Endothelial cell of umbilical vein (primary cell): Measurements from ENCODE around the gene PSMD9. TPM values are rescaled to one million over a fixed set of nuclear protein-coding genes. Genes with fewer than 3 reads are reported as not detected.

Experiments
- BruUV-seq: library from RNA; stranded (reverse); fragments of 400-500 nt; replicated peaks from 2 replicates; lab custom pipeline; 2021; lab: Mats Ljungman, UMichigan
- CTCF ChIA-PET: fragments of 300-600, 350-600 bp; sonication (Branson Sonifier 250); formaldehyde crosslinking; loops from one replicate; lab custom pipeline; 2021; ENCODE audit warnings: antibody characterized with exemption, inconsistent platforms; lab: Charles Lee
- POLR2A ChIA-PET: fragments of 300-600, 350-600 bp; sonication (Branson Sonifier 250); formaldehyde crosslinking; loops from one replicate; lab custom pipeline; 2021; ENCODE audit warnings: antibody characterized with exemption, inconsistent platforms; lab: Charles Lee
- DNase-seq: peaks from one replicate; pipeline ENCODE4 v3.0.0-alpha.2; 2011; ENCODE audit warnings: low read depth, low spot score
- FAIRE-seq: peaks from 2 replicates; lab custom pipeline; 2011; peaks lifted over from hg19 to GRCh38; lab: Jason Lieb, UNC
- H2AFZ ChIP-seq: 2 replicates; pipeline ENCODE4 v1.6.0; 2012; ENCODE audit warnings: low read depth, low read length, control low read depth, inconsistent platforms
- H3K27ac ChIP-seq: 2 replicates; pipeline ENCODE4 v1.5.1; 2011; ENCODE audit warnings: low read depth, mild to moderate bottlenecking, control low read depth, low read length, moderate library complexity; ENCODE audit not compliant: insufficient read depth
- H3K27me3 ChIP-seq, 2 experiments: 2 replicates each; pipeline versions ENCODE4 v1.6.0 to v1.6.1; 2011; ENCODE audit warnings: low read length in 2 of 2, mixed read lengths in 1 of 2; ENCODE audit not compliant: control insufficient read depth in 2 of 2, insufficient read depth in 2 of 2
- H3K36me3 ChIP-seq, 2 experiments: 2 replicates in 1 of 2; 3 replicates in 1 of 2; pipeline ENCODE4 v1.5.1; 2011; ENCODE audit warnings: low read length in 2 of 2, mild to moderate bottlenecking in 1 of 2, moderate library complexity in 1 of 2; ENCODE audit not compliant: control insufficient read depth in 2 of 2, insufficient read depth in 2 of 2; ENCODE audit errors: extremely low read depth in 1 of 2
- H3K4me1 ChIP-seq: 3 replicates; pipeline ENCODE4 v1.5.1; 2011; ENCODE audit warnings: mild to moderate bottlenecking, low read length; ENCODE audit not compliant: control insufficient read depth, insufficient read depth; ENCODE audit errors: extremely low read depth
- H3K4me2 ChIP-seq: 2 replicates; pipeline ENCODE4 v1.6.1; 2011; ENCODE audit warnings: low read length, control low read depth, mixed read lengths; ENCODE audit not compliant: insufficient read depth
- H3K4me3 ChIP-seq, 3 experiments: fragments of 200-600 bp in 1 of 3; sonication (generic), shearing (Covaris generic) in 1 of 3; replicated peaks in 1 of 3; 2 replicates each; pipeline ENCODE4 v1.5.1; 2011 to 2016; ENCODE audit warnings: control low read depth in 3 of 3, low read length in 3 of 3, mild to moderate bottlenecking in 2 of 3, inconsistent platforms in 1 of 3, low read depth in 1 of 3, moderate library complexity in 1 of 3; ENCODE audit not compliant: insufficient read depth in 1 of 3
- H3K79me2 ChIP-seq: 2 replicates; pipeline ENCODE4 v1.6.0; 2012; ENCODE audit warnings: low read length, inconsistent platforms; ENCODE audit not compliant: control insufficient read depth, insufficient read depth
- H3K9ac ChIP-seq: replicated peaks from 2 replicates; pipeline ENCODE3; 2011; ENCODE audit warnings: low read length, control low read depth; ENCODE audit not compliant: insufficient read depth; ENCODE audit errors: extremely low read depth
- H3K9me1 ChIP-seq: replicated peaks from 3 replicates; pipeline ENCODE4 v1.6.0; 2011; ENCODE audit warnings: mild to moderate bottlenecking, low read length; ENCODE audit not compliant: control insufficient read depth, insufficient read depth; ENCODE audit errors: extremely low read depth
- H3K9me3 ChIP-seq: replicated peaks from 2 replicates; pipeline ENCODE4 v1.5.1; 2012; ENCODE audit warnings: low read length, inconsistent platforms; ENCODE audit not compliant: control insufficient read depth, insufficient read depth
- H4K20me1 ChIP-seq: replicated peaks from 2 replicates; pipeline ENCODE3; 2011; ENCODE audit warnings: mild to moderate bottlenecking, low read length; ENCODE audit not compliant: control insufficient read depth, insufficient read depth; ENCODE audit errors: extremely low read depth
- CTCF ChIP-seq, 2 donors: IDR thresholded peaks; 1 replicate in 1 of 2; 2 replicates in 1 of 2; pipeline ENCODE4 v1.5.1; 2011; ENCODE audit warnings: low read length in 2 of 2, mild to moderate bottlenecking in 2 of 2, moderate library complexity in 2 of 2, control low read depth in 1 of 2, inconsistent platforms in 1 of 2, low read depth in 1 of 2; ENCODE audit not compliant: insufficient read depth in 1 of 2; ENCODE audit errors: extremely low read depth in 1 of 2
- EZH2 ChIP-seq: IDR thresholded peaks from 2 replicates; pipeline ENCODE4 v1.6.1; 2012; ENCODE audit warnings: borderline replicate concordance, low read depth, mild to moderate bottlenecking, moderate library complexity, low read length, inconsistent platforms; ENCODE audit not compliant: severe bottlenecking
- FOS ChIP-seq: IDR thresholded peaks from 2 replicates; pipeline ENCODE4 v1.6.1; 2011; ENCODE audit warnings: mild to moderate bottlenecking, low read length, moderate library complexity, borderline replicate concordance; ENCODE audit not compliant: insufficient read depth
- JUN ChIP-seq: IDR thresholded peaks from 2 replicates; pipeline ENCODE4 v1.6.1; 2011; ENCODE audit warnings: borderline replicate concordance, low read depth; ENCODE audit not compliant: insufficient read length, insufficient read depth
- POLR2A ChIP-seq: IDR thresholded peaks from 2 replicates; pipeline ENCODE4 v1.6.1; 2012; ENCODE audit warnings: low read depth, mild to moderate bottlenecking, control low read depth, low read length
- POLR2AphosphoS5 ChIP-seq: IDR thresholded peaks from 2 replicates; pipeline ENCODE4 v1.6.1; 2012; ENCODE audit warnings: low read depth, mild to moderate bottlenecking, control low read depth, low read length, moderate library complexity; ENCODE audit not compliant: insufficient read depth
- dilution Hi-C: fragments of 300-500 bp; cut with MboI; formaldehyde crosslinking; loops from one replicate; pipeline ENCODE4 v1.15.0; 2019; ENCODE audit warnings: low sequenced_read_pairs; ENCODE audit not compliant: extremely low pct_ligation_motif_present
- intact Hi-C: fragments of 100-400 bp; cut with micrococcal nuclease; formaldehyde crosslinking; loops from one replicate; pipeline ENCODE4 v1.10.0; 2022
- polyA plus RNA-seq, 4 experiments: library from polyadenylated mRNA; depleted of rRNA in 3 of 4; stranded (reverse) in 3 of 4; unstranded in 1 of 4; fragments of >200 nt; gene quantifications; 2 replicates each; pipeline versions ENCODE4 v1.2.1 to v1.2.3, GENCODE V29; 2011 to 2012; ENCODE audit warnings: missing spikeins in 1 of 4
- total RNA-seq: library from RNA; stranded (reverse); gene quantifications from 2 replicates; pipeline ENCODE4 v1.2.3, GENCODE V29; 2021
- TF ChIP-seq, protein P1 (sequence below): IDR thresholded peaks from 2 replicates; pipeline ENCODE4 v1.6.1; 2011; ENCODE audit not compliant: insufficient read depth, insufficient read length

PSMD9 gene
- total and polyA plus RNA-seq, 2 donors (not counting 3 experiments of a cell fraction or from before 2014, with no cell fraction given), result 69.2 to 118 TPM

DNA sequence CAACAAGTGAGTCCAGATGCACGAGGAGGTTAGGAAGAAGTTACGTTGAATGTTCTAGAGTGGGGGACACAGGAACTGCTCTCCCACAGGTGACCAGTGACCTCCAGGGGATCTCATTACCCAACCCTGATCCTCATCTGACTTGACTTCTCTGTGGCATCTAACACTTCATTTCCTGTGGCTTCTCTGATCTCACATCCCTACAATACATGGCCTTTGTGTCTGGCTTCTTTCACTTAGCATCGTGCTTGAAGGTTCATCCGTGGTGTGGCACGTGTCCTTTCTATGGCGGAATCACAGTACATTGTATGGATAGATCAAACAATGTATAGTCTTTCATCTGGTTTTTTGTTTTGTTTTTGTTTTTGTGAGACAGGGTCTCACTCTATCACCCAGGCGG lies 49.1 kb downstream of the PSMD9 start:
- no peak overlapping the region for H2AFZ ChIP-seq
- no peak overlapping the region for H3K9ac ChIP-seq
- POLR2A ChIA-PET, result no interaction called here
- no peak for DNase-seq
- no TSS peak for BruUV-seq
- H3K27ac ChIP-seq, result no peak overlapping the region
- no peaks in the 10 kb centered on the region for H4K20me1 ChIP-seq
- dilution Hi-C loops (no loop called here), intact Hi-C loops (no loop called here)
- no peaks in the 10 kb centered on the region for H3K4me1 ChIP-seq
- no peak overlapping the region for H3K4me3 ChIP-seq
- H3K9me1 ChIP-seq, result no peaks in the 10 kb centered on the region
- H3K4me2 ChIP-seq, result no peak overlapping the region
- FAIRE-seq, result no peak
- no peaks in the 10 kb centered on the region for H3K9me3 ChIP-seq
- H3K27me3 ChIP-seq, result no peaks in the 10 kb centered on the region
- H3K79me2 ChIP-seq, result no peaks in the 10 kb centered on the region
- CTCF ChIA-PET, result no interaction called here
- TF ChIP-seq JUN (no peak), CTCF (IDR thresholded peaks at IDR 0.05; ENCODE audit: extremely low read depth in 1 of 2, insufficient read depth in 1 of 2, low read depth in 1 of 2, low read length in 2 of 2) (no peak), POLR2AphosphoS5 (no peak), POLR2A (no peak), FOS (no peak), EZH2 (no peak)
- TF ChIP-seq, protein P1, sequence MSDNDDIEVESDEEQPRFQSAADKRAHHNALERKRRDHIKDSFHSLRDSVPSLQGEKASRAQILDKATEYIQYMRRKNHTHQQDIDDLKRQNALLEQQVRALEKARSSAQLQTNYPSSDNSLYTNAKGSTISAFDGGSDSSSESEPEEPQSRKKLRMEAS, result no peak
- H3K36me3 ChIP-seq, result no peaks in the 10 kb centered on the region
